Suprapubic skin (tissue), 3 donors: ENCODE results near the gene PITRM1.
A peak's percentile ranks its signal among the peaks of the same experiment; 100 is the strongest.

ENCODE experiments used
- POLR2AphosphoS5 ChIP-seq, 3 donors: sonication (generic); formaldehyde crosslinking; IDR thresholded peaks; one replicate each; pipeline ENCODE4 v1.6.1; 2017; ENCODE audit warnings: antibody characterized with exemption in 3 of 3
- TF ChIP-seq, protein P1 (sequence below), 2 donors: fragments of 200-600 bp in 1 of 2; fragments of 450-650 bp in 1 of 2; sonication (generic) in 1 of 2; IDR thresholded peaks; one replicate each; pipeline ENCODE4 v1.5.1; 2016 to 2019; ENCODE audit warnings: antibody characterized with exemption in 2 of 2, mild to moderate bottlenecking in 1 of 2, moderate library complexity in 1 of 2

- TF ChIP-seq, protein P1, sequence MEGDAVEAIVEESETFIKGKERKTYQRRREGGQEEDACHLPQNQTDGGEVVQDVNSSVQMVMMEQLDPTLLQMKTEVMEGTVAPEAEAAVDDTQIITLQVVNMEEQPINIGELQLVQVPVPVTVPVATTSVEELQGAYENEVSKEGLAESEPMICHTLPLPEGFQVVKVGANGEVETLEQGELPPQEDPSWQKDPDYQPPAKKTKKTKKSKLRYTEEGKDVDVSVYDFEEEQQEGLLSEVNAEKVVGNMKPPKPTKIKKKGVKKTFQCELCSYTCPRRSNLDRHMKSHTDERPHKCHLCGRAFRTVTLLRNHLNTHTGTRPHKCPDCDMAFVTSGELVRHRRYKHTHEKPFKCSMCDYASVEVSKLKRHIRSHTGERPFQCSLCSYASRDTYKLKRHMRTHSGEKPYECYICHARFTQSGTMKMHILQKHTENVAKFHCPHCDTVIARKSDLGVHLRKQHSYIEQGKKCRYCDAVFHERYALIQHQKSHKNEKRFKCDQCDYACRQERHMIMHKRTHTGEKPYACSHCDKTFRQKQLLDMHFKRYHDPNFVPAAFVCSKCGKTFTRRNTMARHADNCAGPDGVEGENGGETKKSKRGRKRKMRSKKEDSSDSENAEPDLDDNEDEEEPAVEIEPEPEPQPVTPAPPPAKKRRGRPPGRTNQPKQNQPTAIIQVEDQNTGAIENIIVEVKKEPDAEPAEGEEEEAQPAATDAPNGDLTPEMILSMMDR (IDR thresholded peaks at IDR 0.05) = no peak
- peak in 2 of 3 donors; percentile 56 to 61 for TF ChIP-seq POLR2AphosphoS5 (IDR thresholded peaks at IDR 0.05)
Observed at GRCh38 chr10:3107426-3107961, 65.1 kb downstream of the PITRM1 start.
